NCI-H2081 (cell line): ENCODE results near the gene GOLGA8A.
A peak's percentile ranks its signal among the peaks of the same experiment; 100 is the strongest.
"Not testable (repeated sequence)": the region's sequence is repeated elsewhere in the genome, so short reads cannot be mapped to it uniquely, and the experiment has no call there.

ENCODE experiments used
- DNase-seq, 2 experiments: peaks; one replicate each; lab custom pipeline; 2025; lab: John Stamatoyannopoulos, UW

GOLGA8A gene, protein sequence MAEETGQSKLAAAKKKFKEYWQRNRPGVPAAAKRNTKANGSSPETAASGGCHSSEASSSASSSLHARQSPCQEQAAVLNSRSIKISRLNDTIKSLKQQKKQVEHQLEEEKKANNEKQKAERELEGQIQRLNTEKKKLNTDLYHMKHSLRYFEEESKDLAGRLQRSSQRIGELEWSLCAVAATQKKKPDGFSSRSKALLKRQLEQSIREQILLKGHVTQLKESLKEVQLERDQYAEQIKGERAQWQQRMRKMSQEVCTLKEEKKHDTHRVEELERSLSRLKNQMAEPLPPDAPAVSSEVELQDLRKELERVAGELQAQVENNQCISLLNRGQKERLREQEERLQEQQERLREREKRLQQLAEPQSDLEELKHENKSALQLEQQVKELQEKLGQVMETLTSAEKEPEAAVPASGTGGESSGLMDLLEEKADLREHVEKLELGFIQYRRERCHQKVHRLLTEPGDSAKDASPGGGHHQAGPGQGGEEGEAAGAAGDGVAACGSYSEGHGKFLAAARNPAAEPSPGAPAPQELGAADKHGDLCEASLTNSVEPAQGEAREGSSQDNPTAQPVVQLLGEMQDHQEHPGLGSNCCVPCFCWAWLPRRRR

GRCh38 chr15:34437687-34438086 is at the start of gene GOLGA8A:
GOLGA8A (minus strand) TSS chr15:34437808; CDS start chr15:34389691, 48,117 bp downstream.
- peak; percentile 82 to 93 for DNase-seq

- no peak for DNase-seq
These were observed 46.0 kb upstream of the GOLGA8A start for GRCh38 chr15:34483644-34484043.

DNA sequence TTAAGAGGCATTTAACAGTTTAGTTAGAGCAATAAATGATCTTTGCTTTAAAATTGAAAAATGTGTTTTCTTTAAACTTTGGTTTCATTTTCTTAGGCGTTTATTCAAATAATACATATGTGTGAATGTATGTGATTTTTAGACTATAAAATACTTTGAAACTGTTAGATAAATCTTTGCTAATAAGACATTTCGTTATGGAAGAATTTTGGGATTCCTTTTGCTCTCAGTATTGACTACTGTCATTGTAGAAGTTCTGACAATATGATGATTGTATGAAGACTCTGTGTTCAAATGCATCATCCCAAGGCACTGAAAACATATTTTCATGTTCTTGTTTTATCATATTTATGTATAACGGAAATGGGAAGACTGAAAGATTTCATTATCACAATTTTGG is 43.8 kb upstream of the GOLGA8A start:
- no peak for DNase-seq

DNA sequence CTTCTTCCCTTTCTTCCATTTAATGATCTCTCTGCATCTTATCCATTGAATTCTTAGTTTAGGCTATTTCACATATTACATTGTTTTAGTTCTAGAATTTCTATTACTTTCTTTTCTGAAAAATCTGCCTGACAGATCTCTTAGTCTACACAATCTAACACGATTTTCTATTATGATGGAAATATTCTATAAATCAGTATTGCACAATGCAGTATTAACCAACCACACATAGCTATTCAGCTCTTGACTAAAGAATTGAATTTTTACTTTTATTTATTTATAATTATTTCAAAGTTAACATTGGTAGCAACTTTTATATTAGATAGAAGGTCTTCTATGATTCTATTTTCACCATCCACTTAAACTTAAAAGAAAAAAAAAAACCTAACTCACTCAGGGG is 36.2 kb upstream of the GOLGA8A start:
- no peak for DNase-seq

DNA sequence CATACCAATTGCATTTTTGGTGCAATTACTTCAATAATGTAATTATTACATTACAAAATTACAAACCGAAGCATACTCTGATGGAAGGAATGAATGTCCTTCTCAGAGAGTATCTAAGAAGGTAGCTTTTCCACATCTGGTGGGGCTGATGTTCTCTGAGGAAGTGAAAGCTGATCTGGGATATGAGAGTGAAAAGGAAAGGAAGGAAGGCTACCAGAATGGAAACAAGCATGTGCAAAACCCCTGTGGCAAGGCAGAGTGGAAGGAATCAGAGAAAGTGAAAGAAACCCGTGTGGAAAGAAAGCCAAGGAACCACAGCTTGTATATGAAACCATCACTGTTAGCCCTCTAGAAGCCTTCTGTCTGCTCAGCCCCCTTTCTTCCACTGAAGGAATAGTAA is 35.3 kb upstream of the GOLGA8A start:
- DNase-seq: no peak

DNA sequence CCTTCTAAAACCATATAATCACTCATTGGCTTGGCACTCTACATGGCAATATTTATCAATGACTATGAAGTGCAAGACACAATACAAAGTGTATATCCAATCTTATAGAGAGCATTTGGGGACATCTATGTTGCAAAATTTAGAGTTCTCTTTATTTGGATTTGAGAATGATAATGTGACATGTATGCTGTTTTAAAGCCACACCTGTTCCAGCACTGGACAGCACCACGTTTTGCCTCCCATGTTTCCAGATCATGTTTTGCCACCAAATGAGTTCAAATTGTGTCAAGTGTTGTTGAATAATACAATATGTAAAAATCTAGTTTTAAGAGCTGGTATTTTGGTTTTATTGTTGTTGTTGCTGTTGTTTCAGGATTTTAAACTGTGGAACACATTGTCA is 33.3 kb upstream of the GOLGA8A start:
- no peak for DNase-seq

DNA sequence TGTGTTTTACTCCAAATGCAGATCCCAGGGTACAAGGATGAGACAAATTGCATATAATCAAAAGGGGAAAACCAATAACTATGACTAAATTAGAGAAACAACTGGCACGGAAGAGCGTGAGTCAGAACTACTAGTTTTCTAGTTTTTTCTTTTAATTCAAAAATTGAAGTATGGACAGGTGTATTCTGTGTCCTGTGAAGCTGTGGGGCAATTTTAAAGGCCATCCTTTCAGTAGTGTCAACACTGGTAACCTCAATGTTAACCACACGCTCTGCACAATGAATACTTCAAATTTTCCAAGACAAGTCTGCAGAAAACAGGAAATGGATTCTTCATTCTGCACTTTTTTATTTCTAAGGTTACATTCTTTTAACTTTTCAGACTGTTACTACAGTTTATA is 32.5 kb upstream of the GOLGA8A start:
- no peak for DNase-seq

- DNase-seq: no peak
These were observed 24.1 kb upstream of the GOLGA8A start for GRCh38 chr15:34461730-34462129.

- DNase-seq: no peak
These were observed 22.8 kb upstream of the GOLGA8A start for GRCh38 chr15:34460451-34460850.

DNA sequence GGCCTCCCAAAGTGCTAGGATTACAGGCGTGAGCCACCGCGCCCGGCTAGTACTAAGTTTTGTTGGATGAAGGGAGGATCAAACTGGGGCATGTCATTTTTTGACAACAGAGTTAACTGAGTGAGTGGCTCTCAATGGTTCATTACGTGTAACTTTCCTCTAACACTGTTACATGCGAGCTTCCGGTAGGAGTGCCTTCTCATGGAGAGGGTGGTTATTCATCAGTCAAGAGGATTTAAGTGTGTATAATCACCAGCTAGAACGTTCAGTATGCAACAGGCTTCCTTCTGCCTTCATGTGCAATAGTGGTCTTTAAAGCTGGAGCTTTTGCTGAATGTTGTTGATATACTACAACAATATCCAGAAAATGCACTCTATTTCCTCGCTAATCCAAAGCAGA is 19.1 kb upstream of the GOLGA8A start:
- DNase-seq: no peak

GRCh38 chr15:34442891-34443290 is 5.3 kb upstream of the GOLGA8A start:
- DNase-seq: no peak

DNA sequence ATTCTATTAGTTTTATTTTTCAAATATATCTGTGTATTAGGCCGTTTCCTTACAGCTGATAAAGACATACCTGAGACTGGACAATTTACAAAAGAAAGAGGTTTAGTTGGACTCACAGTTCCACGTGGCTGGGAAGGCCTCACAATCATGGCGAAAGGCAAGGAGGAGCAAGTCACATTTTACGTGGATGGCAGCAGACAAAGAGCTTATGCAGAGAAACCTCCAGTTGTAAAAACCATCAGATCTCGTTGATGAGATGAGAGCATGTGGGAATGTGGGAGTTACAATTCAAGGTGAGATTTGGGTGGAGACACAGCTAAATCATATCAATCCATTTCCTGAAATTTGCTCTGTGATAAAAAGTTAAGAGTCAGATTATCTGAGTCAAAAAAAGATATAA is 2.3 kb upstream of the GOLGA8A start:
- no peak for DNase-seq

- peak; percentile 4 to 43 for DNase-seq
These were observed 609 bp downstream of the GOLGA8A start for GRCh38 chr15:34436956-34437442.

- DNase-seq: no peak
These were observed 1.3 kb downstream of the GOLGA8A start for GRCh38 chr15:34436126-34436955.

GRCh38 chr15:34435658-34436057 is 1.9 kb downstream of the GOLGA8A start:
- DNase-seq: no peak

GRCh38 chr15:34434627-34435305 is 2.8 kb downstream of the GOLGA8A start:
- no peak for DNase-seq

GRCh38 chr15:34433956-34434626 is 3.5 kb downstream of the GOLGA8A start:
- DNase-seq: not testable (repeated sequence)

DNA sequence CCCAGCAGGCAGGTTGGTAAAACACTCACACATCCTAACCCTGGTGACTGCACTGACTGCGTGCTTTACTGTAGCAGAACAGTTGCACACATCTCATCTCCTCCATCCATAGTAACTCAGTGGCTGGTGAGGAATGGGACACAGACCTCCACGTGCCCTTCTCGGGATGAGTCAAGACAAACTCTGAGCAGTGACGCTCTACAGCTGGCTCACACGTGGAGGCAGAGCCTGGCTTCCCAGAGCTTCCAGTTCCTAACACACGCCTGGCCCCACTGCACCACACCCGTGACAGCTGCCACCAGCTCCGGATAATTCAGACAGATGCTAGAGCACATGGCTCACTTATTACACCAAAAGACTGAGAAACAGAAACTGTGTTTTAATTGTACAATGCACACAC is 7.0 kb downstream of the GOLGA8A start:
- DNase-seq: not testable (repeated sequence)

GRCh38 chr15:34423425-34424090 is 14.1 kb downstream of the GOLGA8A start:
- not testable (repeated sequence) for DNase-seq

- DNase-seq: not testable (repeated sequence)
These were observed 16.7 kb downstream of the GOLGA8A start for GRCh38 chr15:34420953-34421352.

DNA sequence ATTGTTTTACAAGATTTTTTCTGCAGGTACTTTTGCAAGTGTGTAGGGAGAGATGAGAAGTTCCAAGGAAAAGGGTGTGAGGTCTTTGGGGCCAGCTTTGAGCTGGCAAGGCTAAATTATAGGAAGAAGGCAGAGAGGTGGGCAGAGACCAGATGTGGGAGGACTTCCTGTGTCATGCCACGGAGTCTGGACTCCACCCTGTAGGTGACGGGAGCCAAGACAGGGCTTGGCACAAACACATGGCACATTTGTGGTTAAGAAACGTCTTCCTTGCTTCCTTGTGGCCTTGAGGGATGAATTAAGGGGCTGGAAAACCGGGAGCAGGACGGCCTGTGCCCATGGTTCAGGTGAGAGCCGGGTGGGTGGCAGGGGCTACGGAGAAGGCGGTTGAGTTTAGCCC is 19.2 kb downstream of the GOLGA8A start:
- not testable (repeated sequence) for DNase-seq
